GM12878 (cell line): ENCODE measurements around the gene DLGAP5. TPM values are rescaled to one million over a fixed set of nuclear protein-coding genes. Genes with fewer than 3 reads are reported as not detected.

Experiments
- ATAC-seq: fragments of 200-7000 bp; cut with Tn5 transposase; 3 replicates; pipeline ENCODE4 v1.9.1; 2020; ENCODE audit warnings: mild to moderate bottlenecking, moderate library complexity
- BruUV-seq: library from RNA; stranded (reverse); fragments of 400-500 nt; replicated peaks from 2 replicates; lab custom pipeline; 2021; lab: Mats Ljungman, UMichigan
- CTCF ChIA-PET: fragments of 300-600 bp; sonication (Branson Sonifier 250); formaldehyde crosslinking; extraction: SDS; loops from one replicate; lab custom pipeline; 2021; ENCODE audit warnings: inconsistent platforms; lab: Yijun Ruan, JAX
- POLR2A ChIA-PET: fragments of 350-600 bp; formaldehyde crosslinking; extraction: SDS; loops from one replicate; lab custom pipeline; 2021; ENCODE audit warnings: inconsistent platforms; lab: Charles Lee
- RAD21 ChIA-PET: fragments of 300-600 bp; sonication (Branson Sonifier 250); formaldehyde crosslinking; loops from one replicate; lab custom pipeline; 2023; ENCODE audit warnings: antibody characterized with exemption; ENCODE audit not compliant: unreplicated experiment; lab: Charles Lee
- SMC1A ChIA-PET: fragments of 300-600 bp; sonication (Branson Sonifier 250); formaldehyde crosslinking; loops from one replicate; lab custom pipeline; 2023; ENCODE audit not compliant: unreplicated experiment, uncharacterized antibody; lab: Charles Lee
- DNase-seq: peaks from one replicate; pipeline ENCODE4 v3.0.0-alpha.2; 2011; ENCODE audit warnings: low read depth, low spot score
- FAIRE-seq: peaks from 3 replicates; lab custom pipeline; 2011; peaks lifted over from hg19 to GRCh38; lab: Jason Lieb, UNC
- H2AFZ ChIP-seq: 2 replicates; pipeline ENCODE4 v1.6.0; 2011; ENCODE audit warnings: low read depth, low read length, control low read depth; ENCODE audit not compliant: control insufficient read depth
- H3K27ac ChIP-seq: 2 replicates; pipeline ENCODE4 v1.5.1; 2011; ENCODE audit warnings: control low read depth; ENCODE audit not compliant: control insufficient read depth, insufficient read depth
- H3K27me3 ChIP-seq, 2 experiments: replicated peaks in 1 of 2; 2 replicates each; pipeline versions ENCODE4 v1.6.0 to v1.6.1; 2011; ENCODE audit warnings: low read length in 1 of 2; ENCODE audit not compliant: control insufficient read depth in 2 of 2, insufficient read depth in 2 of 2
- H3K36me3 ChIP-seq, 2 experiments: 2 replicates each; pipeline ENCODE4 v1.5.1; 2011; ENCODE audit warnings: low read length in 1 of 2; ENCODE audit not compliant: control insufficient read depth in 2 of 2, insufficient read depth in 2 of 2
- H3K4me1 ChIP-seq: 2 replicates; pipeline ENCODE4 v1.6.1; 2011; ENCODE audit warnings: mild to moderate bottlenecking, low read length, moderate library complexity, mixed read lengths; ENCODE audit not compliant: control insufficient read depth, insufficient read depth
- H3K4me2 ChIP-seq: 2 replicates; pipeline ENCODE4 v1.6.0; 2011; ENCODE audit warnings: control low read depth; ENCODE audit not compliant: control insufficient read depth, insufficient read depth
- H3K4me3 ChIP-seq: fragments of 200-600 bp; sonication (generic); 2 replicates; pipeline ENCODE4 v1.5.1; 2016
- H3K79me2 ChIP-seq: 2 replicates; pipeline ENCODE4 v1.6.0; 2011; ENCODE audit warnings: low read length; ENCODE audit not compliant: control insufficient read depth, insufficient read depth
- H3K9ac ChIP-seq: 2 replicates; pipeline ENCODE4 v1.8.0; 2011; ENCODE audit warnings: low read length, control low read depth, mixed read lengths; ENCODE audit not compliant: control insufficient read depth, insufficient read depth
- H3K9me3 ChIP-seq: replicated peaks from 3 replicates; pipeline ENCODE4 v1.5.1; 2011; ENCODE audit warnings: mild to moderate bottlenecking, low read length; ENCODE audit not compliant: control insufficient read depth, insufficient read depth
- H4K20me1 ChIP-seq: 2 replicates; pipeline ENCODE4 v1.6.0; 2011; ENCODE audit not compliant: control insufficient read depth, insufficient read depth
- BCL11A ChIP-seq: IDR thresholded peaks from 2 replicates; pipeline ENCODE4 v1.6.1; 2011; ENCODE audit warnings: low read depth, low read length
- CBX3 ChIP-seq: fragments of 200-600 bp; sonication (generic); IDR thresholded peaks from 2 replicates; pipeline ENCODE4 v1.6.1; 2016; ENCODE audit warnings: low read depth, borderline replicate concordance
- CBX5 ChIP-seq: sonication (generic); IDR thresholded peaks from 2 replicates; pipeline ENCODE4 v1.6.1; 2016; ENCODE audit warnings: low read depth, moderate library complexity, mild to moderate bottlenecking, inconsistent platforms
- CREM ChIP-seq: IDR thresholded peaks from 2 replicates; pipeline ENCODE4 v1.6.1; 2014; ENCODE audit warnings: antibody characterized with exemption, low read depth
- CUX1 ChIP-seq: IDR thresholded peaks from 2 replicates; pipeline ENCODE4 v1.6.1; 2012; ENCODE audit warnings: improper control_type of control experiment, low read depth, low read length; ENCODE audit not compliant: insufficient replicate concordance
- DPF2 ChIP-seq: fragments of 450-650 bp; IDR thresholded peaks from 2 replicates; pipeline ENCODE4 v1.6.1; 2017; ENCODE audit warnings: mild to moderate bottlenecking
- EGR1 ChIP-seq, 2 experiments: IDR thresholded peaks; 1 replicate in 1 of 2; 2 replicates in 1 of 2; pipeline ENCODE4 v1.6.1; 2011 to 2012; ENCODE audit warnings: low read depth in 2 of 2, low read length in 2 of 2, borderline replicate concordance in 1 of 2, mild to moderate bottlenecking in 1 of 2, moderate library complexity in 1 of 2
- MTA3 ChIP-seq: IDR thresholded peaks from 2 replicates; pipeline ENCODE4 v1.6.1; 2012; ENCODE audit warnings: low read length, inconsistent platforms, borderline replicate concordance
- RBBP5 ChIP-seq: fragments of 200-600 bp; sonication (generic); conservative IDR thresholded peaks from 2 replicates; pipeline ENCODE4 v1.6.1; 2016
- STAT3 ChIP-seq: IDR thresholded peaks from 2 replicates; pipeline ENCODE4 v1.6.1; 2011; ENCODE audit warnings: low read depth, low read length, improper control_type of control experiment
- TCF3 ChIP-seq: IDR thresholded peaks from 2 replicates; pipeline ENCODE4 v1.6.1; 2012; ENCODE audit warnings: low read depth, mild to moderate bottlenecking, low read length, borderline replicate concordance; ENCODE audit not compliant: insufficient read depth
- ZBED1 ChIP-seq: IDR thresholded peaks from 2 replicates; pipeline ENCODE4 v1.6.1; 2016; ENCODE audit warnings: borderline replicate concordance
- ZSCAN29 ChIP-seq: fragments of 450-650 bp; IDR thresholded peaks from 2 replicates; pipeline ENCODE4 v1.6.1; 2017; ENCODE audit warnings: mild to moderate bottlenecking, moderate library complexity
- WGBS: methylation state at CpG from one replicate; pipeline ENCODE4 v1.1.6; 2016; ENCODE audit warnings: low lambda C conversion rate; ENCODE audit not compliant: insufficient replicate concordance, insufficient coverage; ENCODE audit errors: missing lambda C conversion rate; 5-methylcytosine and 5-hydroxymethylcytosine counted together
- in situ Hi-C: fragments of 300-500 bp; cut with MboI; formaldehyde crosslinking; loops from 9 replicates; pipeline ENCODE4 v1.14.3; 2018; ENCODE audit warnings: mixed read lengths
- intact Hi-C: fragments of 100-400 bp; cut with micrococcal nuclease; formaldehyde crosslinking; loops from one replicate; pipeline ENCODE4 v1.14.2; 2022; ENCODE audit not compliant: unreplicated experiment
- polyA plus RNA-seq, 11 experiments: library from polyadenylated mRNA; depleted of rRNA in 4 of 11; unstranded in 6 of 11; stranded (reverse) in 5 of 11; fragments of >200 nt; fragmentation: Nextera tagmentation in 4 of 11; fragmentation: Illumina TruSeq in 1 of 11; extraction: Ambion mirVana in 4 of 11; extraction: Trizol in 1 of 11; gene quantifications; 1 replicate in 1 of 11; 2 replicates in 10 of 11; pipeline versions ENCODE4 v1.2.1 to v1.2.3, GENCODE V29; 2011 to 2016; ENCODE audit warnings: inconsistent platforms in 2 of 11, missing spikeins in 2 of 11, low read depth in 1 of 11
- total RNA-seq, 4 experiments: library from RNA; depleted of rRNA in 3 of 4; stranded (reverse); fragments of >200 nt in 3 of 4; fragmentation: Illumina TruSeq in 1 of 4; extraction: Trizol in 1 of 4; gene quantifications; 2 replicates each; pipeline versions ENCODE4 v1.2.1 to v1.2.3, GENCODE V29; 2013 to 2021

The DLGAP5 gene
- total and polyA plus RNA-seq, 10 of the 15 experiments (the other 5 are each of a cell fraction or from before 2014, with no cell fraction given): 40.9 to 106 (median 67.6) TPM

- H3K36me3 ChIP-seq: no peaks in the 10 kb centered on the region; a peak in 1 of 4 replicates
- no peaks in the 10 kb centered on the region; the same call in 2 of the 3 replicates for H3K9me3 ChIP-seq
- peaks cover 43% of the 10 kb centered on the region for H3K79me2 ChIP-seq
- intact Hi-C loops (loop anchor here (5.0 to 10.0 kb wide), 2 partner anchors 89 to 924 kb away; partner anchors contain the start of gene PELI2), in situ Hi-C loops (no loop called here)
- H3K27ac ChIP-seq: peak overlapping the region; percentile 77
- BruUV-seq: no TSS peak
- no peaks in the 10 kb centered on the region for H3K27me3 ChIP-seq
- peak; percentile 1; the same call in 2 of the 3 replicates for ATAC-seq
- peak overlapping the region; percentile 93 for H3K9ac ChIP-seq
- H3K4me3 ChIP-seq: peak overlapping the region; percentile 85
- POLR2A ChIA-PET: interaction anchor here (0.6 to 1.3 kb wide), 9 partner anchors 9 to 162 kb away, joined by 3 to 5 read pairs (median 3); no protein-coding TSS in a partner anchor
- peaks cover 4% of the 10 kb centered on the region; the same call in 1 of the 2 replicates for H3K4me1 ChIP-seq
- peak overlapping the region; percentile 83 for H3K4me2 ChIP-seq
- TF ChIP-seq CUX1: no peak
- no peak for TF ChIP-seq DPF2
- TF ChIP-seq MTA3: no peak
- no peak for TF ChIP-seq ZBED1
- TF ChIP-seq STAT3: no peak
- no peak for TF ChIP-seq CBX3
- TF ChIP-seq CREM: no peak
- no peak for TF ChIP-seq EGR1 (IDR thresholded peaks at IDR 0.05; ENCODE audit: borderline replicate concordance in 1 of 2, low read depth in 2 of 2, low read length in 2 of 2)
- no peak for TF ChIP-seq CBX5
- TF ChIP-seq BCL11A: no peak
- TF ChIP-seq ZSCAN29: no peak
- TF ChIP-seq TCF3: no peak
- no peak for TF ChIP-seq RBBP5
- no peak for DNase-seq
- RAD21 ChIA-PET: interaction anchor here (0.8 to 1.8 kb wide), 7 partner anchors 20 to 238 kb away, joined by 3 to 9 read pairs (median 4); partner anchors contain the start of gene MAPK1IP1L
- under 1% methylated on average over 8 of the region's 8 CpGs for WGBS
- FAIRE-seq: no peak
- H2AFZ ChIP-seq: peak overlapping the region; percentile 83
- CTCF ChIA-PET: interaction anchor here (0.6 to 1.7 kb wide), 6 partner anchors 30 to 163 kb away, joined by 3 to 10 read pairs (median 4); partner anchors contain the start of gene MAPK1IP1L
- SMC1A ChIA-PET: interaction anchor here (1.1 to 1.7 kb wide), 6 partner anchors 8 to 160 kb away, joined by 3 to 7 read pairs (median 4); no protein-coding TSS in a partner anchor
- no peaks in the 10 kb centered on the region for H4K20me1 ChIP-seq
Observed at GRCh38 chr14:55190906-55191202, 531 bp downstream of the DLGAP5 start.
